Right kidney (tissue), 9 donors: Measurements from ENCODE around the gene KRTAP6-2.

Source experiments
- DNase-seq: peaks from one replicate; pipeline ENCODE4 v3.0.0-alpha.2; 2016
- long read RNA-seq, 8 donors: transcript quantifications; one replicate each; lab custom pipeline, GENCODE V29; 2026

The KRTAP6-2 gene, protein sequence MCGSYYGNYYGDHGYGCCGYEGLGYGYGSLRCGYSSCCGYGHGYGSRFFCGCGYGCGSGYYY
- long read RNA-seq, donor 1, result 0 reads
- long read RNA-seq, donor 2, result 0 reads
- long read RNA-seq, donor 3, result 0 reads
- long read RNA-seq, donor 4, partial matches to known transcripts, result 0 of 1 reads
- long read RNA-seq, donor 4, other reads (novel, unspliced or antisense), result 0 of 1 reads
- long read RNA-seq, donor 5, result 0 reads
- long read RNA-seq, donor 6, result 0 reads
- long read RNA-seq, donor 7, result 0 reads
- long read RNA-seq, donor 8, result 0 reads

DNA sequence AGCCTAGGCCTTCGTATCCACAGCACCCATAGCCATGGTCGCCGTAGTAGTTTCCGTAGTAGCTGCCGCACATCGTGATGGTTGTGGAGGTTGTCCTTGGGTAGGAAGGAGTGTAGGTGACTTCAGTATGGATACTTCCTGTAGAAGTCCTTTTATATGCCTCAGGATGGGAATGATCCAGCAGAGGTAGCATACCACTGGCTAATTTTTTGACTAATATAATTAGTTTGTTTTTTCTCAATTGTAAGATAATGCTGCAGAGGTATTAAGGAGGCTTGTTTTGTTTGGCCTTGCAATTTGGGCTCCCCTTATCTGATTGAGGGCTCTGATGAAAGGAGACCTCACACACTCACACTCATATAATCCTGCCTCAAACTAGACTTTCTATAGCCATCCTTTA, at the start of gene KRTAP6-2:
Gene KRTAP6-2, minus strand, starts transcription at position 101 of the 400 bp plus-strand sequence. Its CDS starts 28 bp downstream, at position 73.
- DNase-seq, result no peak

- no peak for DNase-seq
Measured at GRCh38 chr21:30646904-30647414, 48.3 kb upstream of the KRTAP6-2 start.

- DNase-seq, result no peak
Measured at GRCh38 chr21:30642564-30642963, 43.9 kb upstream of the KRTAP6-2 start, which contains the start of gene KRTAP20-3. KRTAP20-3 (plus strand) TSS chr21:30642864.

GRCh38 chr21:30638686-30639085, 40.0 kb upstream of the KRTAP6-2 start:
- DNase-seq, result no peak

- no peak for DNase-seq
Measured at GRCh38 chr21:30634906-30635305, 36.2 kb upstream of the KRTAP6-2 start, which contains the start of gene KRTAP20-2. KRTAP20-2 (plus strand) TSS chr21:30635206; CDS start chr21:30635264, 58 bp downstream.

- DNase-seq, result no peak
Measured at GRCh38 chr21:30629200-30629599, 30.5 kb upstream of the KRTAP6-2 start.

DNA sequence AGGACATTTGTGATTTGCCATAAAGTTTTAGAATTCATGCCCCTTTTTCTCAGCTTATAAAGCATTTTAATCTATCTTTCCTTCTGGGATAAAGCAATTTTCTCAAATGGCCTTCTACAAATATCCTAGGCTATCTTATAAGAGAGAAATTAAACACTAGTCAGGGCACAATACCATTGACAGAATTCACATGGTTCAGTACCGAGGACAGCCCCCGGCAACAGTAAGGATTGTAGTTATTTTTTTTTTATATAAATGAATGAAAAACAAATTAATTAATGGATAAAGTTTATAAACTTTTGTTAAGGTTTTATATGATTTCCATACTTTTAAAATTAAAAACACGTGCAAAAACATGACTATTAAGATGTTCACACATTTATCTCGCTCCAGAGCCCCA, 29.4 kb upstream of the KRTAP6-2 start:
- DNase-seq, result no peak

DNA sequence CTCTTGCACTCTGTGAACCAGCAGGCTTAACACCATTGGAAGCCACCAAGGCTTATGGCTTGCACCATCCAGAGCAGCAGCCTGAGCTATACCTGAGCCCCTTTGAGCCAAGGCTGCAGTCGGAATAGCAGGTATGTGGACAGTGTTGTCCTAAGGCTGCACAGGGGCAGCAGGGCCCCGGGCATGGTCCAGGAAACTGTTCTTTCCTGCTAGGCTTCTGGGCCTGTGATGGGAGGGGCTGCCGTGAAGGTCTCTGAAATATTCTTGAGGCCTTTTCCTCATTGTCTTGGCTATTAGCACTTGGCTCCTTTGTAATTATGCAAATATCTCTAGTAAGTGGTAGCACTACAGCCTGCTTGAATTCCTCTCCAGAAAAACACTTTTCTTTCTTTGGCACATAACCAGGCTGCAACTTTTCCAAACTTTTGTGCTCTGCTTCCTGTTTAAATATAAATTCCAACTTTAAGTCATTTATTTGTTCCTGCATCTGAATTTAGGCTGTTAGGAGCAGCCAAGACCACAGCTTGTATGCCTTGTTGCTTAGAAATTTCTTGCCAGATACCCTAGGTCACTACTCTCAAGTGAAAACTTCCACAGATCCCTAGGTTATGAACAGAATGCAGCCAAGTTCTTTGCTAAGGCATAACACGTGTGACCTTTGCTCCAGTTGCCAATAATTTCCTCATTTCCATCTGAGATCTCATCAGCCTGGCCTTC, 26.9 kb upstream of the KRTAP6-2 start:
- no peak for DNase-seq

- no peak for DNase-seq
Measured at GRCh38 chr21:30623362-30623761, 24.7 kb upstream of the KRTAP6-2 start.

GRCh38 chr21:30620522-30620921, 21.8 kb upstream of the KRTAP6-2 start, which contains the start of gene KRTAP20-4:
KRTAP20-4 (plus strand) TSS chr21:30620627.
- no peak for DNase-seq

DNA sequence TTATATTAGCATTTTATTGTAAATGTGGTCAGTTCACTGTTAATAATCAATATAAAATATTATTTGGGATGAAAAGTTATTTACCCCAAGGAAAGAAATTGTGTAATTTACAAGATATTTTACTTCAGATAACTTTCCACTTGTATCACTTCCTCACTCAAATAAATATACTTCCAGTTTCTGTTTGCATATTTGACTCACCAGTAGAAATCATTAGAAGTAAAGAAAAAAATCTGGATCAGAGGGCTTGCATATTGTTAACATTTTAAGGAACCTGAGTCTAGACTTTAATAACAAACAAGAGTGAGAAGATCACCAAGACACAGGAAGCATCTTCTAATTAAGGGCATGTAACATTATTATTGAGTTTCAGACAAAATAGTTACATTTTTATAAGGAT, 21.4 kb upstream of the KRTAP6-2 start:
- no peak for DNase-seq

GRCh38 chr21:30616125-30616524, 17.4 kb upstream of the KRTAP6-2 start, which contains the start of gene KRTAP20-1:
KRTAP20-1 (plus strand) TSS chr21:30616425; CDS start chr21:30616455, 30 bp downstream.
- no peak for DNase-seq

DNA sequence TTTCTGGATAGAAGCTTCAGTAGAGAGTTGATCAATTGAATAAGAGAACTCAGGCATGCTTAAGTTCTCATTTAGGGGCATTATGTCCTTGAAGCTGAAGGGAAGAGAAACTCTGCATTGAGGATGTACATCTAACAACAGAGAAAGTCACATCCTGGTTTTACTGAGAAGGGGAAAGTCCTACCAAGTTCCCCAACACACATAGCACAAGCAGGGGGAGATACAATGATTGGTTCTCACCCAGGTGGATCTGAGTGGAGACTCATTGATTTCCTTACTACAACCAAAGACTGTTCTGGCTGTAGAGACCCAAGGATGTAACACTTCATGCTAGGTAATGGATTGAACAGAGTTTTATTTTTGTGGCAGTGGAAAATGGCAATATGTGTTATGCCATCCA, 16.5 kb upstream of the KRTAP6-2 start:
- no peak for DNase-seq

GRCh38 chr21:30613836-30614235, 15.1 kb upstream of the KRTAP6-2 start, which contains the start of gene KRTAP6-1:
KRTAP6-1 (minus strand) TSS chr21:30613930; CDS start chr21:30613904, 26 bp downstream.
- DNase-seq, result no peak

GRCh38 chr21:30612132-30612531, 13.4 kb upstream of the KRTAP6-2 start:
- DNase-seq, result no peak

GRCh38 chr21:30605968-30606367, 7.3 kb upstream of the KRTAP6-2 start:
- no peak for DNase-seq

- no peak for DNase-seq
Measured at GRCh38 chr21:30600787-30601186, 2.1 kb upstream of the KRTAP6-2 start, which contains the start of gene KRTAP22-1. KRTAP22-1 (plus strand) TSS chr21:30601087.

DNA sequence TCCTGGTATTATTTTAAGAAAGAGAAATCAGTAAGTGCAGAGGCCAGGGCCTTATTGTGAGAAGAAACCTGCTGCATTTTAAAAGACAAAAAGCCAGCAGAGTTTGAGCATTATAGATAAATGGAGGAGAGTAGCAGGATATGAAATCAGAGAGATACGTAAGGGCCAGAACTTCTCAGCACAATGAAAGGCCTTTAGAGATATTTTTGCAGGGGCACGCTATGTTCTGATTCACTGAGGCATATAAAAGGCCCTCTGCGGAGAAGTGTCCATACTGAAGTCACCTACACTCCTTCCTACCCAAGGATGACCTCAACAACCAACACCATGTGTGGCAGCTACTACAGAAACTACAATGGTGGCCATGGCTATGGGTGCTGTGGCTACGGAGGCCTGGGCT, 6.6 kb downstream of the KRTAP6-2 start, which contains the start of gene KRTAP6-3:
Gene KRTAP6-3, plus strand, starts transcription at position 301 of the 400 bp plus-strand sequence. Its CDS starts 6 bp downstream, at position 307.
- DNase-seq, result no peak

DNA sequence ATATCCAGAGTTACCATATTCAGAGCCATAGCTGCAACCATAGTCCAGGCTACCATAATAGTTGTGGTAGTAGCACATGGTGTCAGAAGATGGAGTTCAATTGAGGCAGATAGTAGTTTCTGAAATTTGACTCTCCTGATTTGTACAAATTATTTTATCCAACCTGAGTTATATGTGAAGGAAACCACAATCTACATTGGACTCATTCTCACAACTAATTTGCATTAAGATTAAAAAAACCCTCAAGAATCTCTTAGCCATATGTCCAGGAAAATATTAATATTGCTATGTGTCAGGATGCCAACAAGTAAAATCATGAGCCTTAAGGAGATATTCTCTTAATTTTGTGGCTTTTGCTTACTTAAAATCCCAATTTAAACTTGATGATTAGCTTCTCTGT, 8.4 kb downstream of the KRTAP6-2 start, which contains the start of gene KRTAP22-2:
Gene KRTAP22-2, minus strand, starts transcription at position 101 of the 400 bp plus-strand sequence.
- no peak for DNase-seq

- DNase-seq, result no peak
Measured at GRCh38 chr21:30582870-30583269, 15.8 kb downstream of the KRTAP6-2 start.

GRCh38 chr21:30580132-30580531, 18.6 kb downstream of the KRTAP6-2 start:
- DNase-seq, result no peak

DNA sequence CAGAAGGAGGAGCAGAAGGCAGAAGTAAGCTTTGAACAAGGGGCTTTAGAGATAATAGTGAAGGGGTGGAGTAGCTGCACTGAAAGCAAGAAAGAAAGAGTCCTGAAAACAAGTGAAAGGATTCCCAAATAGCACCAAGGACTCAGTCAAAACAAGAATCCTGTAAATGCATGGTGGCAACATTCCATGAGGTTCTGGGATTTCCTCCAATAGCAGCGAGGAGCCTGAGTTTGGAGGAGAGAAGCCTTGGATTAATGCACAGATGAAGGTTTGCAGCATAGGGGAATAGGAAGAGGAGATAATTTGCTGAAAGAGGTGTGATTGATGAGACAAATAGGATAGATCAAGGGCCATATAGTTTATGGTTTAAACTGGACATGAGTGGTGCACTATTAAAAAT, 19.4 kb downstream of the KRTAP6-2 start:
- DNase-seq, result no peak

DNA sequence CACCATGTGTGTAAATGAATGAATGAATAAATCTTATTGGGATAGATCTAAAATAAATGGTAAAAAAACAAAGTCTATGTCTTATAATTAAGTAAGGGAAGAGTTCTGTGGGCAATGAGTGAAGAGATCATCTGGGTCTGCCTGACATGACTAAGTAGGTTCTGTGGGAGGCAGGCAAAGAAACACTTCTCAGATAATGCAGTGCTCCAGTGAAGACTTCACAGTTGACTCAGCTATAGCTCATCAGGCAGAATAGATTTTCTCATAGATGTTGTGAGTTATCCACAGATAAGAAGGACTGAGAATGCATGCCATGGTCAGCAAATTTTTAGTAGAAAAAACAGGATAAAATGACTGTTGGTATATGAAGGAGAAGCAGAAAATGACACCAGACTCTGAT, 20.9 kb downstream of the KRTAP6-2 start:
- DNase-seq, result no peak
